Common myeloid progenitor, CD34-positive (primary cell): ENCODE results near the gene TREM1.

Experiments
- CTCF ChIA-PET: fragments of 350-600 bp; sonication (Branson Sonifier 250); formaldehyde crosslinking; loops from one replicate; lab custom pipeline; 2021; ENCODE audit warnings: antibody characterized with exemption; lab: Charles Lee
- POLR2A ChIA-PET: fragments of 350-600 bp; sonication (Branson Sonifier 250); formaldehyde crosslinking; loops from one replicate; lab custom pipeline; 2021; ENCODE audit warnings: antibody characterized with exemption; lab: Charles Lee
- DNase-seq, 3 donors: peaks; one replicate each; pipeline versions ENCODE4 v3.0.0 to v3.0.0-alpha.2; 2013
- H3K27ac ChIP-seq, 2 experiments: 1 replicate in 1 of 2; 2 replicates in 1 of 2; pipeline ENCODE4 v1.7.0; 2013; ENCODE audit warnings: inconsistent platforms in 2 of 2, low read length in 2 of 2, mild to moderate bottlenecking in 2 of 2, low read depth in 1 of 2, moderate library complexity in 1 of 2; ENCODE audit not compliant: severe bottlenecking in 2 of 2, insufficient read depth in 1 of 2, poor library complexity in 1 of 2
- H3K27me3 ChIP-seq, 5 experiments: replicated peaks in 2 of 5; 1 replicate in 3 of 5; 2 replicates in 2 of 5; pipeline versions ENCODE4 v1.6.1 to v1.7.0; 2013; ENCODE audit warnings: low read length in 4 of 5, mild to moderate bottlenecking in 2 of 5, moderate library complexity in 2 of 5, inconsistent platforms in 1 of 5; ENCODE audit not compliant: insufficient read depth in 5 of 5, control insufficient read depth in 4 of 5
- H3K36me3 ChIP-seq, 4 experiments: 1 replicate in 2 of 4; 2 replicates in 2 of 4; pipeline versions ENCODE4 v1.6.1 to v1.7.0; 2013; ENCODE audit warnings: low read length in 3 of 4, control low read depth in 1 of 4, mild to moderate bottlenecking in 1 of 4; ENCODE audit not compliant: control insufficient read depth in 4 of 4, insufficient read depth in 4 of 4
- H3K4me1 ChIP-seq, 4 experiments: 1 replicate in 3 of 4; 2 replicates in 1 of 4; pipeline versions ENCODE4 v1.6.1 to v1.7.1; 2013; ENCODE audit warnings: low read length in 3 of 4, mild to moderate bottlenecking in 3 of 4, control low read depth in 1 of 4, inconsistent platforms in 1 of 4, moderate library complexity in 1 of 4; ENCODE audit not compliant: control insufficient read depth in 4 of 4, insufficient read depth in 4 of 4; ENCODE audit errors: control extremely low read depth in 1 of 4
- H3K4me3 ChIP-seq, 7 experiments: 1 replicate in 4 of 7; 2 replicates in 3 of 7; pipeline versions ENCODE4 v1.5.1 to v1.7.0; 2013; ENCODE audit warnings: mild to moderate bottlenecking in 7 of 7, low read length in 6 of 7, moderate library complexity in 6 of 7, inconsistent platforms in 2 of 7, low read depth in 2 of 7, control low read depth in 1 of 7; ENCODE audit not compliant: insufficient read depth in 4 of 7, control insufficient read depth in 1 of 7; ENCODE audit errors: extremely low read depth in 1 of 7
- H3K9me3 ChIP-seq, 5 experiments: 1 replicate in 4 of 5; 2 replicates in 1 of 5; pipeline versions ENCODE4 v1.6.1 to v1.7.1; 2013; ENCODE audit warnings: low read length in 4 of 5, mild to moderate bottlenecking in 2 of 5, inconsistent platforms in 1 of 5, low read depth in 1 of 5, moderate library complexity in 1 of 5; ENCODE audit not compliant: control insufficient read depth in 4 of 5, insufficient read depth in 2 of 5; ENCODE audit errors: control extremely low read depth in 1 of 5
- WGBS: methylation state at CpG from one replicate; pipeline ENCODE4 v1.1.5; 2013; ENCODE audit not compliant: insufficient coverage; 5-methylcytosine and 5-hydroxymethylcytosine counted together

TREM1 gene

GRCh38 chr6:41284726-41285125 is 1.8 kb downstream of the TREM1 start:
- POLR2A ChIA-PET = no interaction called here
- no peak overlapping the region for H3K27ac ChIP-seq
- H3K27me3 ChIP-seq = peaks cover 0 to 2% (median 0%) of the 10 kb centered on the region in 5 experiments
- CTCF ChIA-PET = interaction anchor here (2.0 kb wide), 1 partner anchor 22 kb away, joined by 5 read pairs; no protein-coding TSS in a partner anchor
- no peak for DNase-seq
- H3K9me3 ChIP-seq = no peaks in the 10 kb centered on the region
- peak overlapping the region in 1 of 7 experiments; percentile 58 for H3K4me3 ChIP-seq
- peaks cover 0 to 3% (median 0%) of the 10 kb centered on the region in 4 experiments for H3K4me1 ChIP-seq
- H3K36me3 ChIP-seq = no peaks in the 10 kb centered on the region
- 100% methylated on average over 1 of the region's 1 CpG for WGBS

- DNase-seq = no peak
- WGBS = 82% methylated on average over 2 of the region's 3 CpGs
- Histone ChIP-seq H3K27ac (no peak overlapping the region), H3K4me3 (no peak overlapping the region), H3K4me1 (peaks cover 6 to 10% (median 9%) of the 10 kb centered on the region in 4 experiments), H3K27me3 (peaks cover 0 to 2% (median 0%) of the 10 kb centered on the region in 5 experiments), H3K36me3 (no peaks in the 10 kb centered on the region), H3K9me3 (no peaks in the 10 kb centered on the region)
- ChIA-PET POLR2A (no interaction called here), CTCF (no interaction called here)
Observed at GRCh38 chr6:41283600-41283999, 2.9 kb downstream of the TREM1 start.

GRCh38 chr6:41280381-41281057 is 6.0 kb downstream of the TREM1 start:
- Histone ChIP-seq H3K9me3 (no peaks in the 10 kb centered on the region), H3K27me3 (no peaks in the 10 kb centered on the region), H3K27ac (no peak overlapping the region), H3K4me3 (no peak overlapping the region), H3K36me3 (no peaks in the 10 kb centered on the region), H3K4me1 (peaks cover 6 to 14% (median 10%) of the 10 kb centered on the region in 4 experiments)
- no peak for DNase-seq
- 100% methylated on average over 1 of the region's 1 CpG for WGBS
- ChIA-PET CTCF (interaction anchor here (1.3 kb wide), 1 partner anchor 23 kb away, joined by 3 read pairs; no protein-coding TSS in a partner anchor), POLR2A (no interaction called here)

DNA sequence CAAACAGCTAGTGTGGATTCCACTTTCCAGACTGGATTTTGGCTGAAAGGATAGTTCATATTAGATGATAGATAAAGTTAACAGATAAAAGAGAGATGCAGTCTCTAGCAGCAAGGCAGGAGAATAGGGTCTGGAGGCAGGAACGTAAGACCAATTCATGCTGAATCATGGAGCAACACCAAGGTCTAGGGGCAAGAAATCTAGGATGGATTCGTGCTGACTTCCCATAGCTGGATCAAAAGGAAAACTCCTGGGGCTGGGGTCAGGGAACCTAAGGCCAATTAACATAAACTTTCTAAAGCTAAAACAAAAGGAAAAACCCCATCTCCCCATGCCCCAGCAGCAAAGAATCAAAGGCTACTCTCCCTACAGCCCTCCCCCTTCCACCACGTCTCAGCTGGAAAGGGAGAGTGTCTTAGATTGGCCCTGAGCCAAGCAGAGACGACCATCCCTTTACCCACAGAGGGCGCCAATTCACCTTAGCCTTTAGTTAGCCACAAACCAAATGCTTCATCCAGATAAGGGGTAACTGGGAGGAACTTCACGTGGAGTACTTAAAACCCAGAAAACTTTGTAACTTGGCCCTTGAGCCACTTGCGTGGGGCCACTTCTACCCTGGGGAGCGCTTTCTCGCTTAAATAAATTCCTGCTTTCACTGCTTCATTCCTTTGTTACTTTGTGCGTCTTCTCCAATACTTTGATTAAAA is 7.6 kb downstream of the TREM1 start:
- H3K27ac ChIP-seq = no peak overlapping the region
- ChIA-PET POLR2A (interaction anchor here (0.7 kb wide), 1 partner anchor 186 kb away, joined by 3 read pairs; no protein-coding TSS in a partner anchor), CTCF (interaction anchor here (0.6 to 2.6 kb wide), 12 partner anchors 15 to 97 kb away, joined by 3 to 16 read pairs (median 4); no protein-coding TSS in a partner anchor)
- H3K9me3 ChIP-seq = no peaks in the 10 kb centered on the region
- WGBS = 18% methylated on average over 6 of the region's 10 CpGs
- peaks cover 6 to 17% (median 10%) of the 10 kb centered on the region in 4 experiments for H3K4me1 ChIP-seq
- H3K36me3 ChIP-seq = no peaks in the 10 kb centered on the region
- peak overlapping the region in 2 of 7 experiments; percentile 25 to 67 for H3K4me3 ChIP-seq
- peak; percentile 94 to 97 (median 96) for DNase-seq
- H3K27me3 ChIP-seq = no peaks in the 10 kb centered on the region

GRCh38 chr6:41277605-41278004 is 8.9 kb downstream of the TREM1 start:
- Histone ChIP-seq H3K36me3 (no peaks in the 10 kb centered on the region), H3K27me3 (no peaks in the 10 kb centered on the region), H3K27ac (no peak overlapping the region), H3K4me3 (no peak overlapping the region), H3K4me1 (peaks cover 6 to 20% (median 10%) of the 10 kb centered on the region in 4 experiments), H3K9me3 (no peaks in the 10 kb centered on the region)
- no peak for DNase-seq
- WGBS = 89% methylated on average over 1 of the region's 2 CpGs
- CTCF ChIA-PET = interaction anchor here (0.6 to 2.6 kb wide), 10 partner anchors 17 to 95 kb away, joined by 3 to 16 read pairs (median 3); no protein-coding TSS in a partner anchor
- POLR2A ChIA-PET = no interaction called here

DNA sequence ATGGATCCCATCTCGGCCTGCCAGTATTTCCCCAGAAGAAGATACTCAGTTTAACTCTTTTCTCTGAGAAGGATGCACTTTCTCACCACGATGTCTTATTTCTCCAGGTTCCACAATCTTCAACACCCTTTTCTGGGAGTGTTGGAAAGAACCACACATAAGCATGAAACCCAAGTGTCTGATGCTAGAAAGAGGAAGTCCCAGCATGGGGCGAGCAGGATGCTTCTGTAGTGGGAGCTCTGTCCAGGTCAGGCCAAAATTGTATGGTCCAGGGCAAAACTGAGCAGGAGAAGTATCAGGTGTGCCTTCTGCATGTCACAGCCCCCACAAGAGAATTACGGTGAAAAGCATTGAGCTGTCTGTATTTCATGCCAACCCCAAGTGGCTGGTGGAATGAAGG is 11.0 kb downstream of the TREM1 start:
- ChIA-PET POLR2A (no interaction called here), CTCF (no interaction called here)
- WGBS = 85% methylated on average over 4 of the region's 4 CpGs
- H3K4me3 ChIP-seq = no peak overlapping the region
- DNase-seq = no peak
- no peaks in the 10 kb centered on the region for H3K27me3 ChIP-seq
- H3K9me3 ChIP-seq = no peaks in the 10 kb centered on the region
- no peaks in the 10 kb centered on the region for H3K36me3 ChIP-seq
- H3K4me1 ChIP-seq = peaks cover 11 to 35% (median 23%) of the 10 kb centered on the region in 4 experiments
- H3K27ac ChIP-seq = no peak overlapping the region
